ENCODE measurements around the gene ASPDH. TPM values are rescaled to one million over a fixed set of nuclear protein-coding genes. Genes with fewer than 3 reads are reported as not detected.
"Not testable (repeated sequence)": the region's sequence is repeated elsewhere in the genome, so short reads cannot be mapped to it uniquely, and the experiment has no call there.

Gene ASPDH
- total RNA-seq, 1 donor from 2014 or later = not detected

DNA sequence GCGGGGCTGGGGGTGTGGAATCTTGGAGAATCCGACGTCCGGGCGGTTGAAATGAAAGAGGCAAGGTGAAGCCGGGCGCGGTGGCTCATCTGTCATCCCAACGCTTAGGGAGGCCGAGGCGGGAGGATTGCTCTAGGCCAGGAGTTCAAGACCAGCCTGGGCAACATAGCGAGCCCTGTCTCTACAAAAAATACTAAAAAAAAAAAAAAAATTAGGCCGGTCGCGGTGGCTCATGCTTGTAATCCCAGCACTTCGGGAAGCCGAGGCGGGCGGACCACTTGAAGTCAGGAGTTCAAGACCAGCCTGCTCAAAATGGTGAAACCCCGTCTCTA, 36.8 kb downstream of the ASPDH start:
- H3K36me3 ChIP-seq (ENCODE audit: control insufficient read depth, insufficient read depth, low read length) = no peaks in the 10 kb centered on the region
- TF ChIP-seq, protein P1, sequence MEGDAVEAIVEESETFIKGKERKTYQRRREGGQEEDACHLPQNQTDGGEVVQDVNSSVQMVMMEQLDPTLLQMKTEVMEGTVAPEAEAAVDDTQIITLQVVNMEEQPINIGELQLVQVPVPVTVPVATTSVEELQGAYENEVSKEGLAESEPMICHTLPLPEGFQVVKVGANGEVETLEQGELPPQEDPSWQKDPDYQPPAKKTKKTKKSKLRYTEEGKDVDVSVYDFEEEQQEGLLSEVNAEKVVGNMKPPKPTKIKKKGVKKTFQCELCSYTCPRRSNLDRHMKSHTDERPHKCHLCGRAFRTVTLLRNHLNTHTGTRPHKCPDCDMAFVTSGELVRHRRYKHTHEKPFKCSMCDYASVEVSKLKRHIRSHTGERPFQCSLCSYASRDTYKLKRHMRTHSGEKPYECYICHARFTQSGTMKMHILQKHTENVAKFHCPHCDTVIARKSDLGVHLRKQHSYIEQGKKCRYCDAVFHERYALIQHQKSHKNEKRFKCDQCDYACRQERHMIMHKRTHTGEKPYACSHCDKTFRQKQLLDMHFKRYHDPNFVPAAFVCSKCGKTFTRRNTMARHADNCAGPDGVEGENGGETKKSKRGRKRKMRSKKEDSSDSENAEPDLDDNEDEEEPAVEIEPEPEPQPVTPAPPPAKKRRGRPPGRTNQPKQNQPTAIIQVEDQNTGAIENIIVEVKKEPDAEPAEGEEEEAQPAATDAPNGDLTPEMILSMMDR (IDR thresholded peaks at IDR 0.05; ENCODE audit: insufficient read depth, low read length, poor library complexity, severe bottlenecking) = no peak
- H3K4me3 ChIP-seq (ENCODE audit: low read depth, low read length) = peak overlapping the region; percentile 79
- no peak for DNase-seq (ENCODE audit: low read depth)
- no peaks in the 10 kb centered on the region for H3K27me3 ChIP-seq (ENCODE audit: control insufficient read depth, insufficient read depth, low read length)

DNA sequence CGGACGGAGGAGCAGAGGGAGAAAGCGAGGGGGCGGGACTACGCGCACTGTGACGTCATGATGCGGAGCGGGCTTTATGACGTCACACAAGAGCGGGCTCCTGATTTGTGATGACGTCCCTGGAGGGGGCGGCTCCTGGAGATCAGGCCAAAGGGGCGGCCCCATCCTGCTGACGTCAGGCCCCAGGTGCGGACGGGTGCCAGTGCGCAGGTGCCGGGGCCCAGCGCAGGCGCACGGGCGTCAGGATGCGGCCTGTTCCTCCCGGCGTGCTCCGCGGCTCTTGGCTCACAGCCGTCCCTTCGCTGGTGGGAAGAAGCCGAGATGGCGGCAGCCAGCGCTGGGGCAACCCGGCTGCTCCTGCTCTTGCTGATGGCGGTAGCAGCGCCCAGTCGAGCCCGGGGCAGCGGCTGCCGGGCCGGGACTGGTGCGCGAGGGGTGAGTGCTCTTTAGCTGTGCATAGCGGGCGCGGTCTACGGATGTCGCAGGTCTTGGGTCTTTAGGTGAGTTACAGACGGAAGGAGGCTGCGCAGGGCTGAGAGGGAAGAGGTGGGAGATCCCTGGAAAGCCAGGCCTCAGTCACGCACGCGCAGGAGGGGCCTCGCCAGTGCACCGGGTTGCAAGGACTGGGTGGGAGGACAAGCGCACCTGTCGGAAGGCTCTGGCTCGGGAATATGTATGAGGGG, 37.3 kb downstream of the ASPDH start, which contains the start of the genes EMC10 and GARIN5A:
EMC10 (plus strand) TSS at position 284 of the 683 bp plus-strand sequence; CDS start at position 322, 38 bp downstream.
GARIN5A (minus strand) TSS at position 625 of the 683 bp plus-strand sequence; CDS start at position 165, 460 bp downstream.
- TF ChIP-seq, protein P1 (IDR thresholded peaks at IDR 0.05; ENCODE audit: insufficient read depth, low read length, poor library complexity, severe bottlenecking) = no peak
- Histone ChIP-seq H3K36me3 (ENCODE audit: control insufficient read depth, insufficient read depth, low read length) (no peaks in the 10 kb centered on the region), H3K4me3 (ENCODE audit: low read depth, low read length) (peak within 1 kb of the TSS; percentile 79), H3K27me3 (ENCODE audit: control insufficient read depth, insufficient read depth, low read length) (no peaks in the 10 kb centered on the region)
- peak; percentile 68 for DNase-seq (ENCODE audit: low read depth)

DNA sequence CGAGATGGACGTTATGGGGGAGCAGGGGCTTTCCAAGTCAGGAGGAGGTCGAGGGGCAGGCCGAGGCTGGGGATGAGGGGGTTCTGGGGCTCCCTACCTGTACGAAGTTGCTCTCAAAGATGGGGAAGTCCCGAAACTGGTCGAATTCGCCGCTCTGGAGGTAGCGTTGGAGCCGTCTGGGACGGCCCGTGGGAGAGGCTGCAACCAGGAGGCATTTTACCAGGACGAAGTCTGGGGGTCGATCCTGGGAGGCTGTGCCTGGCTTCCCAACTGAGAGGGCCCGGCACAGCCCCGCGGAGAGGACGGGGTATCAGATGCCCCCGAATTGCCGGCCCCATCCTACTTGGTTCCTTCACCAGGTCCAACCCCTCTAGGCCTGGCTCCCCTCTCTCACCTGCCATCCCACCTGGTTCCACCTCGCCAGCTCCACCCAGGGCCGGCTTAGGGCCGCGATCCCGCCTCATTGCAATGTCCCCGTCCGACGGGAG, 37.9 kb downstream of the ASPDH start:
- H3K36me3 ChIP-seq (ENCODE audit: control insufficient read depth, insufficient read depth, low read length) = no peaks in the 10 kb centered on the region
- TF ChIP-seq, protein P1 (IDR thresholded peaks at IDR 0.05; ENCODE audit: insufficient read depth, low read length, poor library complexity, severe bottlenecking) = no peak
- H3K27me3 ChIP-seq (ENCODE audit: control insufficient read depth, insufficient read depth, low read length) = no peaks in the 10 kb centered on the region
- DNase-seq (ENCODE audit: low read depth) = no peak
- H3K4me3 ChIP-seq (ENCODE audit: low read depth, low read length) = peak overlapping the region; percentile 24

DNA sequence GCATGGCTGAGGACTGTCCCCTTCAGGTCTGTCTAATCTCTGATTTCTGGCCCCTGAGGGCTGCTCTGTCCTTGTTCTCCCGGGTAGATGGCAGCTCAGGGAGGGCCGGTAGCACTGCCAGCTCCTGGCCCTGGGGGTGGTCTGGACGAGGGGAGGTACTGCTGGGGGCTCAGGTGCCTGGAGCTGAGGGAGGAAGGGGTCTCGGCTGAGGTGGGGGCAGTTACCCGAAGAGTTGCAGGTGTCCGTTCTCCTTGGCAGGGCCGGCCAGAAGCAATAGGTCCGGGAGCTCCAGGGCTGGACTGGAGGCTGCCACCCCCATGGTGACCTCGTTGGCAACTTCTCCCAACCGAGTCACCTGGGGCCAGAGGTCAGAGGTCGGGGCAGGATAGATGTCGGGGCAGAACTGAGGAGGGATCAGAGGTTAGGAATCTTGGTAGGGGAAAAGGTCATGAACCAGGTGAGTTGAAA, 38.6 kb downstream of the ASPDH start:
- Histone ChIP-seq H3K36me3 (ENCODE audit: control insufficient read depth, insufficient read depth, low read length) (no peaks in the 10 kb centered on the region), H3K27me3 (ENCODE audit: control insufficient read depth, insufficient read depth, low read length) (no peaks in the 10 kb centered on the region), H3K4me3 (ENCODE audit: low read depth, low read length) (no peak overlapping the region)
- TF ChIP-seq, protein P1 (IDR thresholded peaks at IDR 0.05; ENCODE audit: insufficient read depth, low read length, poor library complexity, severe bottlenecking) = no peak
- no peak for DNase-seq (ENCODE audit: low read depth)

DNA sequence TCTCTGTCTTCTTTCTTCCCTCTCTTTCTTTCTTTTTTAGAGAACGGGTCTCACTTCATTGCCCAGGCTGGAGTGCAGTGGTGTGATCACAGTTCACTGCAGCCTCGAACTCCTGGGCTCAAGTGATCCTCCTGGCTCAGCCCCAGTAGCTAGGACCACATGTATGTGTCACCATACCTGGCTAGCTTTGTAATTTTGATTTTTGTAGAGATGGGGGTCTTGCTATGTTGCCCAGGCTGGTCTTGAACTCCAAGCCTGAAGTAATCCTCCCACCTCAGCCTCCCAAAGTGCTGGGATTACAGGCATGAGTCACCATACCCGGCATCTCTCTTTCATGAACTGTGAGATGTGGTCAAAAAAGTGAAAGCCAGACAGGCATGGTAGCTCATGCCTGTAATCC, 40.4 kb downstream of the ASPDH start:
- not testable (repeated sequence) for H3K36me3 ChIP-seq (ENCODE audit: control insufficient read depth, insufficient read depth, low read length); H3K27me3 ChIP-seq (ENCODE audit: control insufficient read depth, insufficient read depth, low read length); DNase-seq (ENCODE audit: low read depth); H3K4me3 ChIP-seq (ENCODE audit: low read depth, low read length)

DNA sequence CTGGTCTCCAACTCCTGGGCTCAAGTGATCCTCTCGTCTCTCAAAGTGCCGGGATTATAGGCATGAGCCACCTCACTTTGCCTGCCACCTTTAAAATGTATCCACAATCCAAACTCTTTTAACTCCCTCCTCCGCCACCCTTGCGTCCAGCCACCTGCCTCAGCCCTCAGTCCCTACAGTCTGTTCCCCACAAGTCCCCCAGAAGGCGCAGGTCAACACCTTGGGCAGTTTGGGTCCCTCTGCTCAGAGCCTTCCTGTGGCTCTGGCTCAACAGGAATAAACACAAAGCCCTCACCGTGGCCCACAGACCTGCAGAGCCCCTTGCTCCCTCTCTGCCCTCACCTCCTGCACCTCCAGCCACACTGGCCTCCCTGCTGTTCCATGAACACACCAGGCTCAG, 44.9 kb downstream of the ASPDH start:
- H3K27me3 ChIP-seq (ENCODE audit: control insufficient read depth, insufficient read depth, low read length) = peaks cover 6% of the 10 kb centered on the region
- TF ChIP-seq, protein P1 (IDR thresholded peaks at IDR 0.05; ENCODE audit: insufficient read depth, low read length, poor library complexity, severe bottlenecking) = peak; percentile 5
- DNase-seq (ENCODE audit: low read depth) = no peak
- H3K4me3 ChIP-seq (ENCODE audit: low read depth, low read length) = no peak overlapping the region
- no peaks in the 10 kb centered on the region for H3K36me3 ChIP-seq (ENCODE audit: control insufficient read depth, insufficient read depth, low read length)

Measured in kidney epithelial cell (primary cell).